SK-N-SH (cell line): ENCODE data around the gene SIM1.

Experiments used
- ELF1 ChIP-seq: IDR thresholded peaks from 2 replicates; pipeline ENCODE4 v1.4.0; 2012
- EP300 ChIP-seq, 2 experiments: IDR thresholded peaks; 2 replicates each; pipeline versions ENCODE4 v1.4.0 to v1.6.1; 2012; ENCODE audit warnings: borderline replicate concordance in 1 of 2, low read depth in 1 of 2, low read length in 1 of 2
- EZH2phosphoT487 ChIP-seq: fragments of 200-600 bp; sonication (generic); IDR thresholded peaks from 2 replicates; pipeline ENCODE4 v1.6.1; 2017; ENCODE audit warnings: low read depth, mixed run types, mild to moderate bottlenecking, antibody characterized with exemption, moderate library complexity, borderline replicate concordance
- GABPA ChIP-seq: IDR thresholded peaks from 2 replicates; pipeline ENCODE4 v1.4.0; 2012; ENCODE audit warnings: low read depth, mild to moderate bottlenecking
- RCOR1 ChIP-seq: fragments of 150-350 bp; IDR thresholded peaks from 2 replicates; pipeline ENCODE4 v1.6.1; 2017; ENCODE audit warnings: antibody characterized with exemption, low read length
- RXRA ChIP-seq: IDR thresholded peaks from 2 replicates; pipeline ENCODE4 v1.4.0; 2012; ENCODE audit warnings: low read depth, mild to moderate bottlenecking, borderline replicate concordance
- TF ChIP-seq, protein P1 (sequence below): IDR thresholded peaks from 2 replicates; pipeline ENCODE4 v1.6.1; 2012; ENCODE audit warnings: mild to moderate bottlenecking, low read depth, low read length, moderate library complexity
- TF ChIP-seq, protein P2 (sequence below): fragments of 200-600 bp; sonication (generic); IDR thresholded peaks from 2 replicates; pipeline ENCODE4 v1.6.1; 2017; ENCODE audit warnings: antibody characterized with exemption, mild to moderate bottlenecking, moderate library complexity

DNA sequence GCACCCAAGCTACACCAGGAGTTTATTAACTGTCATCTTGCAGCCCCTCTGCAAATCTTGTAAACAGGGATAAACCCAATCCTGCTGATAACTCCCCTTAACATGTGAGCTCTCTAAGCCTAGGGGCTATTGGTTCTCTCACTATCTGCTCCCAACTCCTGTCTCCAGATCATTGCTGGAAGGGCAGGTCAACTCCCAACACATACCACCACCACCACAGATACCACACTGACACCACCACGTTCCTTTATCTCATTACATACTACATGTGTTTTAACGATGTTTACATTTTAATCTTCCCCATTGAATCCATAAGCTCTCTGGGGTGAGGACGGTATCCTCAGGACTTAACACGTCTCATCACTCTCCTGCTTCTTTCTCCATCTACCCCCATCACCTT lies 51.8 kb downstream of the SIM1 start:
- TF ChIP-seq RXRA: no peak
- TF ChIP-seq, protein P1, sequence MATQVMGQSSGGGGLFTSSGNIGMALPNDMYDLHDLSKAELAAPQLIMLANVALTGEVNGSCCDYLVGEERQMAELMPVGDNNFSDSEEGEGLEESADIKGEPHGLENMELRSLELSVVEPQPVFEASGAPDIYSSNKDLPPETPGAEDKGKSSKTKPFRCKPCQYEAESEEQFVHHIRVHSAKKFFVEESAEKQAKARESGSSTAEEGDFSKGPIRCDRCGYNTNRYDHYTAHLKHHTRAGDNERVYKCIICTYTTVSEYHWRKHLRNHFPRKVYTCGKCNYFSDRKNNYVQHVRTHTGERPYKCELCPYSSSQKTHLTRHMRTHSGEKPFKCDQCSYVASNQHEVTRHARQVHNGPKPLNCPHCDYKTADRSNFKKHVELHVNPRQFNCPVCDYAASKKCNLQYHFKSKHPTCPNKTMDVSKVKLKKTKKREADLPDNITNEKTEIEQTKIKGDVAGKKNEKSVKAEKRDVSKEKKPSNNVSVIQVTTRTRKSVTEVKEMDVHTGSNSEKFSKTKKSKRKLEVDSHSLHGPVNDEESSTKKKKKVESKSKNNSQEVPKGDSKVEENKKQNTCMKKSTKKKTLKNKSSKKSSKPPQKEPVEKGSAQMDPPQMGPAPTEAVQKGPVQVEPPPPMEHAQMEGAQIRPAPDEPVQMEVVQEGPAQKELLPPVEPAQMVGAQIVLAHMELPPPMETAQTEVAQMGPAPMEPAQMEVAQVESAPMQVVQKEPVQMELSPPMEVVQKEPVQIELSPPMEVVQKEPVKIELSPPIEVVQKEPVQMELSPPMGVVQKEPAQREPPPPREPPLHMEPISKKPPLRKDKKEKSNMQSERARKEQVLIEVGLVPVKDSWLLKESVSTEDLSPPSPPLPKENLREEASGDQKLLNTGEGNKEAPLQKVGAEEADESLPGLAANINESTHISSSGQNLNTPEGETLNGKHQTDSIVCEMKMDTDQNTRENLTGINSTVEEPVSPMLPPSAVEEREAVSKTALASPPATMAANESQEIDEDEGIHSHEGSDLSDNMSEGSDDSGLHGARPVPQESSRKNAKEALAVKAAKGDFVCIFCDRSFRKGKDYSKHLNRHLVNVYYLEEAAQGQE: no peak
- TF ChIP-seq, protein P2, sequence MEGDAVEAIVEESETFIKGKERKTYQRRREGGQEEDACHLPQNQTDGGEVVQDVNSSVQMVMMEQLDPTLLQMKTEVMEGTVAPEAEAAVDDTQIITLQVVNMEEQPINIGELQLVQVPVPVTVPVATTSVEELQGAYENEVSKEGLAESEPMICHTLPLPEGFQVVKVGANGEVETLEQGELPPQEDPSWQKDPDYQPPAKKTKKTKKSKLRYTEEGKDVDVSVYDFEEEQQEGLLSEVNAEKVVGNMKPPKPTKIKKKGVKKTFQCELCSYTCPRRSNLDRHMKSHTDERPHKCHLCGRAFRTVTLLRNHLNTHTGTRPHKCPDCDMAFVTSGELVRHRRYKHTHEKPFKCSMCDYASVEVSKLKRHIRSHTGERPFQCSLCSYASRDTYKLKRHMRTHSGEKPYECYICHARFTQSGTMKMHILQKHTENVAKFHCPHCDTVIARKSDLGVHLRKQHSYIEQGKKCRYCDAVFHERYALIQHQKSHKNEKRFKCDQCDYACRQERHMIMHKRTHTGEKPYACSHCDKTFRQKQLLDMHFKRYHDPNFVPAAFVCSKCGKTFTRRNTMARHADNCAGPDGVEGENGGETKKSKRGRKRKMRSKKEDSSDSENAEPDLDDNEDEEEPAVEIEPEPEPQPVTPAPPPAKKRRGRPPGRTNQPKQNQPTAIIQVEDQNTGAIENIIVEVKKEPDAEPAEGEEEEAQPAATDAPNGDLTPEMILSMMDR: no peak
- TF ChIP-seq EZH2phosphoT487: no peak
- no peak for TF ChIP-seq RCOR1
- TF ChIP-seq GABPA: no peak
- TF ChIP-seq EP300 (IDR thresholded peaks at IDR 0.05; ENCODE audit: borderline replicate concordance in 1 of 2, low read depth in 1 of 2, low read length in 1 of 2): no peak
- no peak for TF ChIP-seq ELF1
